LHCN-M2 (cell line): Measurements from ENCODE around the gene LRRC8E. TPM values are rescaled to one million over a fixed set of nuclear protein-coding genes. Genes with fewer than 3 reads are reported as not detected.
"Not testable (repeated sequence)": the region's sequence is repeated elsewhere in the genome, so short reads cannot be mapped to it uniquely, and the experiment has no call there.

Experiments used
- DNase-seq: peaks from one replicate; pipeline ENCODE4 v3.0.0-alpha.2; 2012; ENCODE audit warnings: low read depth
- total RNA-seq: library from RNA; depleted of rRNA; stranded (reverse); fragments of >200 nt; gene quantifications from 2 replicates; pipeline ENCODE4 v1.2.3, GENCODE V29; 2014

LRRC8E gene
- total RNA-seq, 1 experiment from 2014 or later = 1.6 TPM

DNA sequence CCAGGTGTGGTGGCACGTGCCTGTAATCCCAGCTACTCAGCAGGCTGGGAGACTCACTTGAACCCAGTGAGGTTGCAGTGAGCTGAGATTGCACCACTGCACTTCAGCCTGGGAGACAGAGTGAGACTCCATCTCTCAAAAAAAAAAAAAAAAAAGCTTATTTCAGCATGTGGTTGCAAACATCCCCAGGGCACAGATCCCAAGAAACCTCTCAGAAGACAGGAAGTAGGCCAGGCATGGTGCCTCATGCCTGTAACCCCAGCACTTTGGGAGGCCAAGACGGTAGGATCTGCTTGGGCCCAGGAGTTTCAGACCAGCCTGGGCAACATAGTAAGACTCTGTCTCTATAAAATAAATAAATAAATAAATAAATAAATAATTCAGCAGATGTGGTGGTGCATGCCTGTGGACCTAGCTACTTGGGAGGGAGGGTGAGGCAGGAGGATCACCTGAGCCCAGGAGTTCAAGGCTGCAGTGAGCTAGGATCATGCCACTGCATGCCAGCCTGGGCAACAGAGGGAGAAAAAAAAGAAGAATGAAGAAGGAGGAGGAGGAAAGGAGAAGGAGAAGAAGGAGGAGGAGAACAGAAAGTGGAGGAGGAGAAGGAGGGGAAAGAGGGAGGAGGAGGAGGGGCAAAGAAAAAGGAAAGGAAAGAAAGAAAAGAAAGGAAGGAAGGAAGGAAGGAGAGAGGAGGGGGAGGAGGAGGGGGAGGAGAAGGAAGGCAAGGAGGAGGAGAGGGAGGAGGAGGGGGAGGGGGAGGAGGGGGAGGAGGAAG is 4.3 kb upstream of the LRRC8E start:
- no peak for DNase-seq

DNA sequence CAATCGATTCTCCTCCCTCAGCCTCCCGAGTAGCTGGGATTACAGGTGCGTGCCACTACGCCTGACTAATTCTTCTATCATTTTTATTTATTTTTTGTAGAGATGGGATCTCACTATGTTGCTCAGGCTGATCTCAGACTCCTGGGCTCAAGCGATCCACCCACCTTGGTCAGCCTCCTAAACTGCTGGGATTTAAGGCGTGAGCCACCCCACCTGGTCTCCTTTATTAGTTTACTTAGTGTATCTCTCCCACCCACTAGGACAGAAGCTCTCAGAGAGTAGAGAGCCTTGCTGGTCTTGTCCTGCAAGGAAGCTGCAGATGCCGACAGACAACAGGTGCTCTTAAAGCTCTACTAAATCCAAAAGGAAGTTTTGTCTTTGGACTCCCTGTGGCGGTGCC is 2.5 kb upstream of the LRRC8E start:
- no peak for DNase-seq

DNA sequence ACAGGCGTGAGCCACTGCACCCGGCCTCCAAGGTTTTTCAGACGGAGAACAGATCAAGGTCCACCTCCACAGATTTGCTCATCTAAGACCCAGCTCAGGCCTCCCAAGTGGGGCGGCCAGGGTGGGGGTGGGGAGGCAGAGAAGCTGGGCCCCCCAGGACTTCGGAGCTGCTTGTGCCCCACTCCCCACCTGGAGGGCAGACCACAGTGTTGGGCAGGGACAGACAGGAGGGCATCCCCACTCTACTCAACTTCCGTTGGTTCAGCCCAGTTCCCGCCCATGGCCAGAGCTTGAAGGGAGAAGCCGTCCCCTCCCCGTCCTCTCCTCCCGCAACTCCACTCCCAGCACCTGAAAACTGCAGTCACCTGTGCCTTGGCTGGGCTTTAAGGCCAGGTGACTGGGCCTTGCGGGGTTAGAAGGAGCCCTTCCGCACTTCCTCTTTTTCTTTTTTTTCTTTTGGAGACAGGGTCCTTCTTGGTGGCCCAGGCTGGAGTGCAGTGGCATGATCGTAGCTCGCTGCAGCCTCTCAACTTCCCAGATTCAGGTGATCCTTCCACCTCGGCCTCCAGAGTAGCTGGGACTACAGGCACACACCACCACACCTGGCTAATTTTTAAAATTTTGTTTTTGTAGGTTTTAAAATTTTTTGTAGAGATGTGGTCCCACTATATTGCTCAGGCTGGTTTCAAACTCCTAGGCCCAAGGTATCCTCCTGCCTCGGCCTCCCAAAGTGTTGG is 734 bp upstream of the LRRC8E start:
- no peak for DNase-seq

DNA sequence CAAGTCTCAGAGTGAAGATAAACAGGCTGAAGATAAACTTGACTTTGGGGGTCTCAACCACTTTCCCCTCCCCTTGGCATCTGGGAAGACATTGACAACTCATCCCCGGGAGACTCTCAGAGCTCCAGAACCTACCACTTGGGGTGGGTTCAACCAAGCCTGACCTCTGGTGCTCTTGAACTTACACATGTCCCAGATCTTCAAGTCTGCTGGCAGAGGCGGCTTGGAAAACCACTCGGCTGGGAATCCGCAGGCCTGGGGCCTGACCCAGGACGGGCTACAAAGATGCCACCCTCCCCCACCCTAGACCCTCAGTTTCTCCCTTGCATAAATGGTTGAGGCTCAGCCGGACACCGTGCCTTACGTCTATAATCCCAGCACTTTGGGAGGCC is 512 bp downstream of the LRRC8E start:
- DNase-seq = no peak

DNA sequence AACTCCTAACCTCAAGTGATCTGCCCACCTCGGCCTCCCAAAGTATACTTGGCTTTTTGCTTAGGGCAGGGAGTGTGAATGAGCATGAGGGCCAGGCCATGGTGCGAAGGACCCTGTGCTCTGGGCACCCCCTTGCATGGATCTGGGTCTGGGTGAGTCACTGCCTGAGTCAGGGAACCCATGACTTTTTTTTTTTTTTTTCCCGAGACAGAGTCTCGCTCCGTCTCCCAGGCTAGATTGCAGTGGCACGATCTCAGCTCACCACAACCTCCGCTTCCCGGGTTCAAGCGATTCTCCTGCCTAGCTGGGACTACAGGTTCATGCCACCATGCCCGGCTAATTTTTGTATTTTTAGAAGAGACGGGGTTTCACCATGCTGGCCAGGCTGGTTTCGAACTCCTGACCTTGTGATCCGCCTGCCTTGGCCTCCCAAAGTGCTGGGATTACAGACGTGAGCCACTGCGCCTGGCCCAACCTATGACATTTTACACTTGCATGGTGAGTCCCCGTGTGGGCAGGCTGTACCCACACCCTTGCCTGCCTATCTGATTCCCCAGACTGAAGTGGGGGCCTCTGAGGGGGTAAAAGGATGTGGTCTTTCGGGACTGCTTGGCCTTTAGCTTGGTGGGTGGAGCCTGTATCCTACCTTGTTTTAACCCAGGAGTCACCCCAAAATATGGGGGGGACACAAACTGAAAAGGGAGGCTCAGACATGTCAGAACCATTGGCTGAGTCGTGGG is 5.2 kb downstream of the LRRC8E start:
- not testable (repeated sequence) for DNase-seq

DNA sequence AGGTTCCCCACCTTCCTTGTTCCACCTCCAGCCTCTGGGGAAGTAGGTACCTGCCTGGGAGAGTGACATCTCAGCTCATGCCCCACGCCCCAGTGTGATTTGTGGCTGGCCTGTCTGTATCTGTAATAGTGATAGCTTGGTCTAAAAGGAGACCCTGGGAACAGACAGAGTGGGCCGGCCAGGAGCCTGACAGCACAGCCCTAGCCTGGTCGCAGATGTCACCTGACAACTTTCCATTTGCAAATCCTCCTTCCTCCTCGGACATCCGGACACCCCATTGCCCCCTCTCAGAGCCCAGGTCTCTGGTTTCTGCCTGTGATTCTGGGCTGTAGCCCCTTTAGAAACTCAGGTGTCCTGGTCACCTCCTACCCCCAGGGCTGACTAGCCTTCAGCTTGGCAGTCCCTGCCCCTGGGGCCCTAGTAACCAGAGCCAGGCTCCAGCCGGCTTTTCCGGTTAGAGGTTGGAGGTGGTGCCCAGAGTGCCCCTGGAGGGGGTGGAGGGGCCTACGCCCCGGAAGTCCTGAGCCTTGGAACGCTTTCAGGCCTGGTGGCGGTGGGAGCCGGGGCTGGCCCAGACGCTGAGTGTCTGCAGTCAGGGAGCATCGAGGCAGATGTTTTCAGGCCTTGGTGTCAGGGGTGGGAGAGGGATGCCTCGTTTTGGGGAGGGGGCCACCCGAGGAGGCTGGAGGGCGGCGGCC is 6.5 kb downstream of the LRRC8E start:
- DNase-seq = no peak

DNA sequence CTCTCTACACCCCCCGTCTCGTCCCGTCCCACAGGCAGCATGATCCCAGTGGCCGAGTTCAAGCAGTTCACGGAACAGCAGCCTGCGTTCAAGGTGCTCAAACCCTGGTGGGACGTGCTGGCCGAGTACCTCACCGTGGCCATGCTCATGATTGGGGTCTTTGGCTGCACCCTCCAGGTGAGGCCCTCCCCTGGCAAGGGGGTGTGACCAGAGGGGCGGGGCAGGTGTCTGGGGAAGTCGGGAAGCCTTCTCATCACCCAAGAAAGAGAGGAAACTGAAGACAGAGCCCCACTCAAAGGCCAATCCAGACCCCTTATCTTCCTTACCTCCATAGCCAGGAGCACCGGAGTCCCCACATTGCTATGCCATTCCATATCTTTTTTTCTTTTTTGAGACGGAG is 7.3 kb downstream of the LRRC8E start:
- no peak for DNase-seq

DNA sequence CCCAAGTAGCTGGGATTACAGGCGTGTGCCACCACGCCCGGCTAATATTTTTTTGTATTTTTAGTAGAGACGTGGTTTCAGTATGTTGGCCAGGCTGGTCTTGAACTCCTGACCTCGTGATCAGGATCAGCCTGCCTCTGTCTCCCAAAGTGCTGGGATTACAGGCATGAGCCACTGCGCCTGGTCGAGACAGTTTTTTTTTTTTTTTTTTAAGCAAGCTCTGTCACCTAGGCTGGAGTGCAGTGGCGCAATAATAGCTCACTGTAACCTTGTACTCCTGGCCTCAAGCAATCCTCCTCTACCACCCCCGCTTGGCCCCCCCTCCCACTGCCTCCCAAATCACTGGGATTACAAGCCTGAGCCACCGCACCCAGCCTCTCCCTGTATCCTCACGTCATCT is 9.0 kb downstream of the LRRC8E start:
- no peak for DNase-seq

DNA sequence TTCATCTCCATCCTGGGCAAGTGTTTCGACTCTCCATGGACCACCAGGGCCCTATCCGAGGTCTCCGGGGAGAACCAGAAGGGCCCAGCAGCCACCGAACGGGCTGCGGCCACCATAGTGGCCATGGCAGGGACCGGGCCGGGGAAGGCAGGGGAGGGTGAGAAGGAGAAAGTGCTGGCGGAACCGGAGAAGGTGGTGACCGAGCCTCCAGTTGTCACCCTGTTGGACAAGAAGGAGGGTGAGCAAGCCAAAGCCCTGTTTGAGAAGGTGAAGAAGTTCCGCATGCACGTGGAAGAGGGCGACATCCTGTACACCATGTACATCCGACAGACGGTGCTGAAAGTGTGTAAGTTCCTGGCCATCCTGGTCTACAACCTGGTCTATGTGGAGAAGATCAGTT is 10.7 kb downstream of the LRRC8E start:
- no peak for DNase-seq

DNA sequence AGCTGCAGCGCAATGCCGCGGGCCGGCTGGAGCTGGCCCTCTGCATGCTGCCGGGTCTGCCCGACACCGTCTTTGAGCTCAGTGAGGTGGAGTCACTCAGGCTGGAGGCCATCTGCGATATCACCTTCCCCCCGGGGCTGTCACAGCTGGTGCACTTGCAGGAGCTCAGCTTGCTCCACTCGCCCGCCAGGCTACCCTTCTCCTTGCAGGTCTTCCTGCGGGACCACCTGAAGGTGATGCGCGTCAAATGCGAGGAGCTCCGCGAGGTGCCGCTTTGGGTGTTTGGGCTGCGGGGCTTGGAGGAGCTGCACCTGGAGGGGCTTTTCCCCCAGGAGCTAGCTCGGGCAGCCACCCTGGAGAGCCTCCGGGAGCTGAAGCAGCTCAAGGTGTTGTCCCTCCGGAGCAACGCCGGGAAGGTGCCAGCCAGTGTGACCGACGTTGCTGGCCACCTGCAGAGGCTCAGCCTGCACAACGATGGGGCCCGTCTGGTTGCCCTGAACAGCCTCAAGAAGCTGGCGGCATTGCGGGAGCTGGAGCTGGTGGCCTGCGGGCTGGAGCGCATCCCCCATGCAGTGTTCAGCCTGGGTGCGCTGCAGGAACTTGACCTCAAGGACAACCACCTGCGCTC is 11.6 kb downstream of the LRRC8E start:
- no peak for DNase-seq

DNA sequence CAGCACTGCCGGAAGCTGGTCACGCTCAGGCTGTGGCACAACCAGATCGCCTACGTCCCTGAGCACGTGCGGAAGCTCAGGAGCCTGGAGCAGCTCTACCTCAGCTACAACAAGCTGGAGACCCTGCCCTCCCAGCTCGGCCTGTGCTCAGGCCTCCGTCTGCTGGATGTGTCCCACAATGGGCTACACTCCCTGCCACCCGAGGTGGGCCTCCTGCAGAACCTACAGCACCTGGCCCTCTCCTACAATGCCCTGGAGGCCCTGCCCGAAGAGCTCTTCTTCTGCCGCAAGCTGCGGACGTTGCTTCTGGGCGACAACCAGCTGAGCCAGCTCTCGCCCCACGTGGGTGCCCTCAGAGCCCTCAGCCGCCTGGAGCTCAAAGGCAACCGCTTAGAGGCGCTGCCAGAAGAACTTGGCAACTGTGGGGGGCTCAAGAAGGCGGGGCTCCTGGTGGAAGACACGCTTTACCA is 12.1 kb downstream of the LRRC8E start:
- no peak for DNase-seq

DNA sequence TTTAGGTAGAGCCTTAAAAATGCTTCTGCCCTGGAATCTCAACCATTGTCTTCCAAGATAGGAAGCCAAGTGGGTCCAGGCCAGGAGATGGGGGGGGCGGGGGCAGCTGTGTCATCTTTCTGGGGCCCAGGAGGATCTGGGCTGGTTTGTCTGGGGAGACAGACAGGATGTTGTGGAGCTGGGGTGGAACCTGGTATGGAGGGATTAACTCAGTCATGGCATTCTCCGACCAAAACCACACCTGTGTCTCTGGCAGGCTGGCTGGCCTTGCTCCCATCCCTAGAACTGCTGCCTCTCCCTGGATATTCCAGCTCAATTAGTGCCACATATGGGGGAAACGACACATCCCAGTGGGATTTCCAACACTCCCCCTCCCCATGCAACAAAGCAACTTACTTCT is 12.6 kb downstream of the LRRC8E start:
- no peak for DNase-seq

DNA sequence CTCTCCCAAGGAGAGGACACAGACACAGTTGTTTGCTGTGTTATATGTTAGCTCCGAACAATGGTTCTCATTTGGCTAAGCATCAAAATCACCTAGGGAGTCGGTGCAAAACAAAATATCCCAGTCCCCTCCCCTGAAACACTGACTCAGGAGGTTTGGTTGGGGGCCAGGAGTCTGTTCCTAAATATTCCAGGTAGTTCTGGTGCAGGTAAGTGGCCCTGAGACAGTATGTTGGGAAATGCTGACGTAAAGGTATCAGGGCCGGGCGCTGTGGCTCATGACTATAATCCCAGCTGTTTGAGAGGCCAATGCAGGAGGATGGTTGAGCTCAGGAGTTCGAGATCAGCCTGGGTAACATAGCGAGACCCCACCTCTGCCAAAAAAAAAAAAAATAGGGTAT is 13.0 kb downstream of the LRRC8E start:
- no peak for DNase-seq

DNA sequence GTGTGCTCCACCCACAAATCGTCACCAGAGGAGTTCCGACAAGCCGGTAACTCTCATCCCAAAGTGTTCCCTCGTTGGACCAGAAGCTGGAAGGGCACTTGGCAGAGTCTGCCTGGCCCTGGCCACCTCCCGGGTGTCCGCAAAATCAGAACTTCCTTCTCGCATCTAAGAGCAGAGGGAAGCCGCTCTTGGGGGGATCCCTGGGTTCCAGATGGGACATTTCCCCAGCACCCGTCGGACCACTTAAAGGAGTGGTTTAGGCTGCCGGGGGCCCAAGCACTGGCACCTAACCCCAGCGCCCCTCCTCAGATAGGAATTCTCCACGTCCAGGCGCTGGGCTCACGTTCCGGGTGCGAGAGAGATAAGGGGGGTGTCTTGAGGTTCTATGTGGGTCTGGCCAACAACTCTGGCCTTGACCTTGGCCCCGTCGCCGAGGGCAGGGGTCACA is 14.5 kb downstream of the LRRC8E start:
- no peak for DNase-seq

DNA sequence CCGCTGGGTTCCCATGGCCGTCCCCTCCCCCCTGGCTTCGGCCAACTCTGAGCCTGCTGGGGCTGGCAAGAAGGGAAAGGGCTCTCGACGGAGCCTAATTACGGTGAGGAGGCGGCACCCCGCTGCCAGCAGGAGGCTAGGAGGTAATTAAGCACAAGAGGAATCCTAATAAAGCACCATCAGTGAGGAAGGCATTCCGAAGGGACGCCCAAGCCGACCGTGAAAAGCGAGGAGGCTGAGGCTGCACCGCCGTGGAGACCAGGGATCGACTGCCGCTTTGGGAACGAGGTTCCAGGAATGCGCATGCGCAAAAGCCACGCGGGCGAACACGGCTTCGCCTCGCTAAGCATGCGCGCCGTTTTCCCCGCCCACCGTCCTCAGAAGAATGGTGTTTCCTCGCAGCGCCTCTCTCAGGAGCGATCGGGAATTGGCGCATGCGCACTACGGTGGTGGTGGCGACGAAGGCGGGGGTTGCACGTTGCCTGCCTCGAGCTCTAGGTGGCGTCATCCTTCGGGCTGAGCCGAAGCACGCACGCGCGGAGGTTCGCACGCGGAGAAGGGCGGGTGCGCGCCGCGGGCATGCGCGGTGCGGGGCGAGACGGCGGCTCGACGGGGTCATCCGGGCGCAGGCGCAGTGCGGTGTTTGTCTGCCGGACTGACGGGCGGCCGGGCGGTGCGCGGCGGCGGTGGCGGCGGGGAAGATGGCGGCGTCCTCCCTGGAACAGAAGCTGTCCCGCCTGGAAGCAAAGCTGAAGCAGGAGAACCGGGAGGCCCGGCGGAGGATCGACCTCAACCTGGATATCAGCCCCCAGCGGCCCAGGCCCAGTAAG is 15.1 kb downstream of the LRRC8E start, which contains the start of gene MAP2K7:
Gene MAP2K7, plus strand, starts transcription at position 634 of the 830 bp plus-strand sequence. Its CDS starts 68 bp downstream, at position 702.
- peak; percentile 98 for DNase-seq

DNA sequence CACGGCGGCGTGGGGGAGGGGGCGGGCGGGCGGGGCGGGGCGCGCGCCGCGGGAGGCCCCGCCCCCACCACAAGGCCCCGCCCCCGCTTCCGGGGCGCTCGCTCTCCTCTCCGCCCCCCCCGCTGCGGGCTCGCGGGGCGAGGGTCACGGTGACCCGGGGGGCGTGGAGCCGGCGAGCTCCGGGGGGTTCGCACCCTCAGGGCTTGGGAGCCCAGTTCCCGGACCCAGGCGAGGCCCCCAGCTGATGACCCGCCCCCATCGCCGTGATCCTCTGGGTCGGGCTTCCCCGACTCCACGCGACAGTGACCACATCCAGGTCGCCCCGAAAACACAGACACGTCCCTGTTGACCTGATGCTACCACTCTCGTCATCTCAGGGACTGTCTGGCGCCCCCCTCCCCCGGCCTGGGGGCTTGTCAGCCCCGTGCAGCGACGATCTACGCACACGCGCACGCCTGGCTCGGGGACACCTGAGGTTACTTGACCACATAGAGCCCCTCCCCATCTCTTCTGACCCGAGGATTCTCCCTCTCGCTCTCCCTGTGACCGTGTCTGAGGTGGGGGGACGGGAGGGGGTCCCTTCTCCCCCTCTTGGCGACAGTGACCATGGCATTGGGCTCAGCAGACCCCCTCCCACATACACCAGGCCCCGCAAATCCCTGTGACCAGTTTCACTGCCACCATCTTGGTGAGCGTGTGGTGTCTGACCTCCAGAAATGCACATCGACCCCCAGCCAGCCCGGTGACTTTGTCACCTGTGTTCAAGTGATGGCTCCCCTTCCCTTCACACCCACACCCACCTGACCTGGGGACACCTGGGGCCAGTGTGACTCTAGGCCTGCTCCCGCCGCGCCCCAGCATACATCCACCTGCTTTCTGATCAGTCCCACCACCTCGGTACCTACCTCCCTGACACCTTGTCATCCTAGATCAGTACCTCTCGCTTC is 16.0 kb downstream of the LRRC8E start:
- no peak for DNase-seq

DNA sequence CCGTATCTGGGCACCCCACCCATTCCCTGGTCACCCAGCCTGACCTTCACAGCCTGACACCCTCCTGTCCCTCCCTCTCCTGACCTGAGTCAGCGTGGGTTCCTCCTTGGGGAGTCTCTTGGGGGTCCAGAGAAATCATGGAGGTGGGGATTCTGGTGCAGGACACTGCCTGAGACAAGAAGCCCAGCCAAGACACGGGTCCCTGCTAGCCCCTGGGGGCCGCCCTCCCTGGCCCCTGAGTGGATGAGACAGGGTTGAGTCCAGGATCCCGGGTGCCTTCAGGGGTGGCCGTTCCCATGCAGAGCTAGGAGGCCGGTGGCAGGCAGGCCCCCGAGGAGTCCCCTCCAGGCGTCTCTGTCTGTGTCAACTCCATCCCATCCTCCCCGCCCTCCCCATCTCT is 17.0 kb downstream of the LRRC8E start:
- DNase-seq = no peak

DNA sequence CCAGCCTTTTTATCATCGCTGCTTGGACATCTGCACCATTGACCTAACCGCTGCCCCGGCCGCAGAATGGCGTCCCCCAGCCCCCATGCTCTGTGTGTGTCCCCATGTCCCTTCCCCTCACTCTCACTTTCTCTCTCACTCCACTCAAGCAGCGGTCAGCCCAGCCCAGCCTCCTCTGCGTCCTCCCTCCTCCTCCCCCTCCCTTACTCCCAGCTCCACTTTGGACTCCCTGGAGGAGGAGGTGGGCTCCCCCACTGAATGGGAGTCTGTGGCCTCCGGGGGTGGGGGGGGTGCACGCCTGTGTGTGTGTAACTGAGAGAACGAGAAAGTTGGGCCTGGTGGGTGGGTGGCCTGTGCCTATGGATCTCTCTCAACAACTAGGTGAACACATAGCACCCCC is 17.5 kb downstream of the LRRC8E start:
- no peak for DNase-seq

DNA sequence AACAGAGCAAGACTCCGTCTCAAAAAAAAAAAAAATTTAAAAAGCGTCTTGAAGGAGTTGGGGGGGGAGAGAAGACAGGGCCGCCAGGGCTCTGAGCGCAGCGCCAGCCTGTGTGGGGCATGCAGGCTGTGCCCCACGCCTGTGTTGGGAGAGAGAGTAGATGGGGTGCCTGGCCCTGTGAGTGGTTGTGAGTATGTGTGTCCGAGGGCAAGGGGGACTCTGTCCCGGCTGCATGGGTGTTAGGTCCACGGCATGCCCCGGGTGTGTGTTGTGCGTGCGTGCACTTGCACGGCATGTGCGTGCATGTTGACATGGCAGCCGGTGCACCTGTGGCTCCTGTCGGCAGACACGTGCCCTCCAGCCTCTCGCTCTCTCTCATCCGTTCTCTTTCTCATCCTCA is 18.8 kb downstream of the LRRC8E start:
- DNase-seq = no peak
